GM21381 (cell line): ENCODE data around the gene PLAC8.
"Not testable (repeated sequence)": the region's sequence is repeated elsewhere in the genome, so short reads cannot be mapped to it uniquely, and the experiment has no call there.

ENCODE experiments used
- ATAC-seq: cut with Tn5 transposase; IDR thresholded peaks from one replicate; pipeline ENCODE4 v1.9.1; 2021; ENCODE audit warnings: mild to moderate bottlenecking, moderate library complexity; ENCODE audit not compliant: unreplicated experiment

PLAC8 gene

GRCh38 chr4:83074086-83074704 lies 40.3 kb downstream of the PLAC8 start:
- ATAC-seq: peak; percentile 76

DNA sequence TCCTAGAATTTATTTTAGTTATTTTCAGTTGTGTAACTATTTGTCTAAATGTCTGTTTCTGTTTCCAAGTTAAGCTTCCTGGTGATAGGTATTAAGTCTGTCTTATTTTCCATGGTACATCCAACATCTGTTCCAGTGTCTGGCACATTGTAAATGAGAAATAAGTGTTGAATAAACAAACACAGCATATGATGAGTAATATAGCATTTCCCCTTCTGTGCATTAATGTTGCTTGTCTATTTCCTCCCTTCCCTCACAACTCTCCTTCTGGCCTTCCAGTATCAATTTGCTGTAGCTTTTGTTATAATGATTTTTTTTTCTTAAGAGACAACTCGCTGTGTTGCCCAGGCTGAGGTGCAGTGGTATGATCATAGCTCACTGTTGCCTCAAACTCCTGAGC lies 43.4 kb downstream of the PLAC8 start:
- no peak for ATAC-seq

DNA sequence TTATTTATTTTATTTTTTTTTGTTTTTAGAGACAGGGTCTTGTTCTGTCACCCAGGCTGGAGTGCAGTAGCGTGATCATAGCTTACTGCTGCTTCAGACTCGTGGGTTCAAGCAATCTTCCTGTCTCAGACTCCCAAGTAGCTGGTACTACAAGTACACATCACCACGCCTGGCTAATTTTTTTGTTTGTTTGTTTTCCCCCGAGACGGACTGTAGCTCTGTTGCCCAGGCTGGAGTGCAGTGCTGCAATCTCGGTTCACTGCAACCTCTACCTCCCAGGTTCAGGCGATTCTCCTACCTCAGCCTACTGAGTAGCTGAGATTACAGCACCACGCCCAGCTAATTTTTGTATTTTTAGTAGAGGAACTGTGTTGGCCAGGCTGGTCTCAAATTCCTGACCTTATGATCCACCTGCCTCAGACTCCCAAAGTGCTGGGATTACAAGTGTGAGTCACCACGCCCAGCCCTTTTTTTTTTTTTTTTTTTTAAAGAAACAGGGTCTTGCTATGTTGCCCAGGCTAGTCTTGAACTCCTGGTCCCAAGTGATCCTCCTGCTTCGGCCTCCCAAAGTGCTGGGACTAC lies 47.4 kb downstream of the PLAC8 start:
- ATAC-seq: no peak

- ATAC-seq: no peak
Measured at GRCh38 chr4:83065266-83065665, 49.3 kb downstream of the PLAC8 start.

DNA sequence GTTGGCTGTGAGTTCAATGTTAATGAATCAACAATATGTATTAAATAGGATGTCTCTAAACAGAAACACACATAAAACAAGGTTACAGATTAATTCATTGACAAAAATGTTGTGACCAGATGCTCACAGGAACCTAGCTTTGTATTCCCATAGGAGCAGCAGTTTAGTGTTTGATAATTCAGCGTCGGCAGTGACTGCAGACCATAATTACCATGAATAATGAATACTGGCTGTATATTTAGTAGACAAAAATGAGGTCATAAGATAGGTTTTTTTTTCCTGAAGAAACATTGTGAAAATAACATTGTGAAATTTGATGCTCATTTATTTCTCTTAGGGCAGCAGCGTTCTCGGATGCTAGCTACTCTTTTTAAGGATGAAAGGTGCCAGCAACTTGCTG lies 51.8 kb downstream of the PLAC8 start:
- ATAC-seq: no peak

GRCh38 chr4:83054928-83055327 lies 59.6 kb downstream of the PLAC8 start:
- ATAC-seq: no peak

- ATAC-seq: not testable (repeated sequence)
Measured at GRCh38 chr4:83048781-83049180, 65.7 kb downstream of the PLAC8 start.

DNA sequence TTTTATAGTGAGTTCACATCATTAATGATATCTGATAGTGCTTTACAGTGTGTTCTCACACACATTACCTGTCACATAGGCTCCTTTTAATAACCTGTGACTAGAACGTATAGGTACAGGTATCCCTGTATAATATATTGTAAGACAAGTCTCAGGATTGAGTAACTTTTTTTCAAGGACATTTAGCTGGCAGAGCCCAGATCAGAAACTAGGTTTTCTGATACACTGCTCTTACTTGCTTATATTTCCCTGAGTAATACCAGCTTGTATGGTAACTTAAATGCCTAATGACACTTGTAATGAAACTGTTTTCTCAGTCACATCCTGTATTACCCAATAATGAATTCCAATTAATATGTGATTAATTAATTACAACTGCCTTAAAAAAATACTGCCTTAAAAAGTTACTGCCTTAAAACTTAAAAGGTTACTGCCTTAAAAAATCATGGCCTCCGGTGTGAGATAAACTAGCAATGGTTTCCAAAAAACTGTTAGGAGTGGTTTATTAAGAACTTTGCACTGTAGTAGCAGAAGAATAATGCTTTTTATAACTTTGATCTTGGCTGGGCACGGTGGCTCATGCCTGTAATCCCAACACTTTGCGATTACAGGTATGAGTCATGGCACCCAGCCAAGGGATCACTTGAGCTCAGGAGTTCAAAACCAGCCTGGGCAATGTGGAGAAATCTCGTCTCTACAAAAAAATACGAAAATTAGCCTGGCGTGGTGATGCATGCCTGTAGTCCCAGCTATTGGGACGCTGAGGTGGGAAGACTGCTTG lies 67.6 kb downstream of the PLAC8 start:
- no peak for ATAC-seq

- no peak for ATAC-seq
Measured at GRCh38 chr4:83043801-83044407, 70.6 kb downstream of the PLAC8 start.

DNA sequence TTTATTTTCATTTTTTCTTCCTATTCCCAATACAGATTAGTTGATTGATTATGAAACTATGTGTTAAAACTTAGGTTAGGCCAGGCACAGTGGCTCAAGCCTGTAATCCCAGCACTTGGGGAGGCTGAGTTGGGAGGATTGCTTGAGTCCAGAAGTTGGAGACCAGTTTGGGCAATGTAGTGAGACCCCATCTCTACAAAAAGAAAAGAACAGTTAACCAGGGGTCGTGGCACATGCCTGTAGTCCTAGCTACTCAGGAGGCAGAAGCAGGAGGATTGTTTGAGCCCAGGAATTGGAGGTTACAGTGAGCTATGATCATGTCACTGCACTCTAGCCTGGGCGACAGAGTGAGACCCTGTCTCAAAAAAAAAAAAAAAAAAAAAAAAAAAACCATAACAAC lies 71.4 kb downstream of the PLAC8 start:
- not testable (repeated sequence) for ATAC-seq

DNA sequence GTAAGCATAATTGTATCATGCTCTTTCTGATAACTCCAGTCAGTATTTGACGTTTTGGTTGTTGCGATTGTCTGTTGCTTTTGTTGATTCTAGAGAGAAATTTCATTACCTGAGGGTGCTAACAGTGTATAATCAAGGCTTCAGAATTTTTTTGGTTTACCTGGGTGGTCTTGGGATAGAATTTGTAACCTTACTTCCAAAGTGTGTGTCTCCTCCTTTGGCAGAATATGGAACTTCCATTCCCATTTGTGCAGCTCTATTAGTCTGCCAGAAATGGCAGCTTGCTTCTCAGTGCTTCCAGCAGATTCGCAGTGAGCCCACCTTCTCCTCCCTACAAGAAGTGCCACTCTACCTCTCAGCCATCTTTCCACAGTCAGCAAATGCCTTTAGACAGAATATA lies 74.3 kb downstream of the PLAC8 start:
- no peak for ATAC-seq
